Parathyroid adenoma (tissue), 2 donors: ENCODE results near the gene FAIM.
"Not testable (repeated sequence)": the region's sequence is repeated elsewhere in the genome, so short reads cannot be mapped to it uniquely, and the experiment has no call there.

Experiments used
- H2AFZ ChIP-seq: fragments of 300-600 bp; sonication (generic); one replicate; pipeline ENCODE4 v1.7.0; 2017; ENCODE audit warnings: antibody characterized with exemption, mild to moderate bottlenecking
- H3K27ac ChIP-seq: fragments of 300-600 bp; sonication (generic); one replicate; pipeline ENCODE4 v1.7.0; 2017
- H3K27me3 ChIP-seq: fragments of 300-600 bp; sonication (generic); one replicate; pipeline ENCODE4 v1.7.0; 2017; ENCODE audit warnings: low read length; ENCODE audit not compliant: control insufficient read depth, insufficient read depth
- H3K36me3 ChIP-seq: fragments of 300-600 bp; sonication (generic); one replicate; pipeline ENCODE4 v1.7.0; 2017; ENCODE audit warnings: low read length; ENCODE audit not compliant: control insufficient read depth, insufficient read depth
- H3K4me1 ChIP-seq: fragments of 300-600 bp; sonication (generic); one replicate; pipeline ENCODE4 v1.7.0; 2017; ENCODE audit warnings: control low read depth
- H3K4me2 ChIP-seq: fragments of 300-600 bp; sonication (generic); one replicate; pipeline ENCODE4 v1.7.0; 2017; ENCODE audit warnings: low read length
- H3K4me3 ChIP-seq: fragments of 300-600 bp; sonication (generic); one replicate; pipeline ENCODE4 v1.7.0; 2017; ENCODE audit warnings: low read depth, low read length
- H3K79me2 ChIP-seq: fragments of 300-600 bp; sonication (generic); one replicate; pipeline ENCODE4 v1.7.0; 2017; ENCODE audit warnings: control low read depth
- H3K9ac ChIP-seq: fragments of 300-600 bp; sonication (generic); one replicate; pipeline ENCODE4 v1.7.0; 2017; ENCODE audit warnings: mild to moderate bottlenecking
- H3K9me3 ChIP-seq: fragments of 300-600 bp; sonication (generic); one replicate; pipeline ENCODE4 v1.7.0; 2017; ENCODE audit warnings: low read length; ENCODE audit not compliant: control insufficient read depth
- TF ChIP-seq, protein P1 (sequence below): fragments of 300-600 bp; sonication (generic); IDR thresholded peaks from one replicate; pipeline ENCODE4 v1.7.0; 2017; ENCODE audit warnings: antibody characterized with exemption, mild to moderate bottlenecking
- donor health status: primary hyperparathyroidism.

The FAIM gene

DNA sequence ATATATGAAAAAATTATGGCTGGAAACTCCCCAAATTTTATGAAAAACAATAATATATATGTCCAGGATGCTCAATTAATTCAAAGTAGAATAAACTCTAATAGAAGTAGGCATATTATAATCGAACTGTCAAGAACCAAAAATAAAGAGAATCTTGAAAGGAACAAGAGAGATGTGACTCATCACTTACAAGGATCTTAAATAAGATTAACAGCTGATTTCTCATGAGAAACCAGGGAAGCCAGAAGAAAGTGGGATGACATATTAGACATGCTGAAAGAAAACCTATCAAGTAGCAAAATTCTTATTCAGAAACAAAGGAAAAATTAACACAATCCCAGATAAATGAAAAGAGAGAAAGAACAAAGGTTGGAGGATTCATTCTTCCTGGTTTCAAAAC, 66.8 kb downstream of the FAIM start:
- Histone ChIP-seq H3K79me2 (no peaks in the 10 kb centered on the region), H3K9ac (no peak overlapping the region), H3K4me2 (no peak overlapping the region), H2AFZ (no peak overlapping the region), H3K27ac (no peak overlapping the region), H3K9me3 (no peaks in the 10 kb centered on the region), H3K27me3 (no peaks in the 10 kb centered on the region), H3K4me1 (no peaks in the 10 kb centered on the region), H3K4me3 (no peak overlapping the region), H3K36me3 (peaks cover 3% of the 10 kb centered on the region)
- TF ChIP-seq, protein P1, sequence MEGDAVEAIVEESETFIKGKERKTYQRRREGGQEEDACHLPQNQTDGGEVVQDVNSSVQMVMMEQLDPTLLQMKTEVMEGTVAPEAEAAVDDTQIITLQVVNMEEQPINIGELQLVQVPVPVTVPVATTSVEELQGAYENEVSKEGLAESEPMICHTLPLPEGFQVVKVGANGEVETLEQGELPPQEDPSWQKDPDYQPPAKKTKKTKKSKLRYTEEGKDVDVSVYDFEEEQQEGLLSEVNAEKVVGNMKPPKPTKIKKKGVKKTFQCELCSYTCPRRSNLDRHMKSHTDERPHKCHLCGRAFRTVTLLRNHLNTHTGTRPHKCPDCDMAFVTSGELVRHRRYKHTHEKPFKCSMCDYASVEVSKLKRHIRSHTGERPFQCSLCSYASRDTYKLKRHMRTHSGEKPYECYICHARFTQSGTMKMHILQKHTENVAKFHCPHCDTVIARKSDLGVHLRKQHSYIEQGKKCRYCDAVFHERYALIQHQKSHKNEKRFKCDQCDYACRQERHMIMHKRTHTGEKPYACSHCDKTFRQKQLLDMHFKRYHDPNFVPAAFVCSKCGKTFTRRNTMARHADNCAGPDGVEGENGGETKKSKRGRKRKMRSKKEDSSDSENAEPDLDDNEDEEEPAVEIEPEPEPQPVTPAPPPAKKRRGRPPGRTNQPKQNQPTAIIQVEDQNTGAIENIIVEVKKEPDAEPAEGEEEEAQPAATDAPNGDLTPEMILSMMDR: no peak

DNA sequence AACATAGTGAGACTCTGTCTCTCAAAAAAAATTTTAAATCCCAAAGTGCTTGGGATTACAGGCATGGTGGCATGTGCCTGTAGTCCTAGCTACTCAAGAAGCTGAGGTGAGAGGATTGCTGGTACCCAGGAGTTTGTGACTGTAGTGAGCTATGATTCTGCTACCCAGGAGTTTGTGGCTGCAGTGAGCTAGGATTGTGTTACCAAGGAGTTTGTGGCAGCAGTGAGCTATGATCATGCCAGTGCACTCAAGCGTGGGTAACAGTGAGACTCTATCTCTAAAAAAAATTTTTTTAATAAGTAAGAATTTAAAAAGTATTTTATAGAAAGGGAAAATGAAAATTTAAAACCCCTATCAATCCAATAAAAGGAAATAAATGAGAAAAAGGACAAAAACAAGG, 69.5 kb downstream of the FAIM start:
- Histone ChIP-seq H3K27me3 (no peaks in the 10 kb centered on the region), H3K79me2 (no peaks in the 10 kb centered on the region), H3K27ac (no peak overlapping the region), H3K4me2 (no peak overlapping the region), H3K9me3 (no peaks in the 10 kb centered on the region), H3K4me3 (no peak overlapping the region), H3K9ac (no peak overlapping the region), H3K36me3 (peaks cover 3% of the 10 kb centered on the region), H3K4me1 (peaks cover 3% of the 10 kb centered on the region), H2AFZ (no peak overlapping the region)
- TF ChIP-seq, protein P1: no peak

DNA sequence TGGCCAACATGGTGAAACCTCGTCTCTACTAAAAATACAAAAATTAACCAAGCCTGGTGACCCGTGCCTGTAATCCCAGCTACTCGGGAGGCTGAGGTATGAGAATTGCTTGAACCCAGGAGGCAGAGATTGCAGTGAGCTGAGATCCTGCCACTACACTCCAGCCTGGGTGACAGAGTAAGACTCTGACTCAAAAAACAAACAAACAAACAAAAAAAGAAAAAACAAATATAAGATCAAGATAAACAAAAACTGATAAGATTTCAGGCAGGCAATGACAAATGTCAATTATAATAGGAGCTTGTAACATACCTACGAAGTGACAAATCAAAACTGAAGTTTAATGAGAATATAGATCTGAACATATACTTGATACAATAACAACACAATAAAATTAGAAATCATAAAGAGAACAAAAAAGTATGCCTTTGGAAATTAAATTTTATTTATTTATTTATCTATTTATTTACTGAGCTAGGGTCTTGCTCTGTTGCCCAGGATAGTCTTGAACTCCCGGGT, 70.4 kb downstream of the FAIM start:
- Histone ChIP-seq H2AFZ (no peak overlapping the region), H3K4me1 (peaks cover 3% of the 10 kb centered on the region)

DNA sequence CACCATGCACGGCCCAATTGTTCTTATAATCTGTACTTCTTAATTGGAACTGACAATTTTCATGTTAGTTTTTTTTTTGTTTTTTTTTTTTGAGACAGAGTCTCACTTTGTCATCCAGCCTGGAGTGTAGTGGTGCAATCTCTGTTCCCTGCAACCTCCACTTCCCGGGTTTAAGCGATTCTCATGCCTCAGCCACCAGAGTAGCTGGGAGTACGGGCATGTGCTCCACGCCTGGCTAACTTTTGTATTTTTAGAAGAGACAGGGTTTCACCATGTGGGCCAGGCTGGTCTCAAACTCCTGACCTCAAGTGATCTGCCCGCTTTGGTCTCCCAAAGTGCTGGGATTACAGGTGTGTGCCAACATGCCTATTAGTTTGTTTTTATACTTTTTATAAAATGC, 72.4 kb downstream of the FAIM start:
- not testable (repeated sequence) for H2AFZ ChIP-seq, H3K9me3 ChIP-seq, H3K9ac ChIP-seq, H3K4me1 ChIP-seq, H3K27ac ChIP-seq, H3K36me3 ChIP-seq, H3K4me3 ChIP-seq, H3K4me2 ChIP-seq, H3K27me3 ChIP-seq, H3K79me2 ChIP-seq

More for the DNA sequence above, 70.4 kb downstream of the FAIM start:
- H3K36me3 ChIP-seq: peaks cover 3% of the 10 kb centered on the region
- H3K4me2 ChIP-seq: no peak overlapping the region
- H3K27me3 ChIP-seq: no peaks in the 10 kb centered on the region
- no peaks in the 10 kb centered on the region for H3K79me2 ChIP-seq
- no peak overlapping the region for H3K27ac ChIP-seq
- H3K9me3 ChIP-seq: no peaks in the 10 kb centered on the region
- H3K9ac ChIP-seq: no peak overlapping the region
- TF ChIP-seq, protein P1: no peak
- no peak overlapping the region for H3K4me3 ChIP-seq

DNA sequence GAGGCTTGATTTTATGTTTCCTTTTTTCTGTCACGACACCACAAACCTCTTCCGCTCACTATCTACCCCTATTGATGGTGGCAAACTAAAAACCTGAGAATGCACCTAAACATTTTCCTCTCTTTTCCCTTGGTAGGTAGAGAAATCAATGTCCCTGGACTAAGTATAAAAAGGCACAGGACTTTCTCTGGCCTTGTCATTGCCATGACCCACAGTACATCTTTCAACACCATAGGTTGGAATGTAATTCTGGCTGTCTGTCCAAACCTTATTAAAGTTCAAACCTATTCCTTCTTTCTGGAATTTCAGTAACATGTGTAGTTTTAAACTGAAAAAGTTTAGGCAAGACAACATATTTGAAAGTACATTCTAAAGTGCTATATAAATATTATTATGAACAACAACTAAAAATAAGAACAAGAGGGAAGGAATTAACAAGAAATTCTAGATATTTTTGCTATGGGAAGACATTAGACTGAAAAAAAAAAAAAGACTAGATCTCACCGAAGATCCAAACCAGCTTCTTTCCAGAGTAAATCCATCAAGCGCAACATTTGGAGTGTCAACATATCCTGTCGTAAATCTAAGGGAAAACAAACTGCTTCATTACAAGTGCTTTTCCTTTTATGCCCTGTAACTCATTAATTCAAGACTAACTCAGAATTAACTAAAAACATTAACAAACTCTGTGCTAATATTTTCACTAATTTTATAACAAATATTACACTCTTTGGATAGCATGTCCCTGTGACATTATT, 73.1 kb downstream of the FAIM start:
- Histone ChIP-seq H2AFZ (no peak overlapping the region), H3K27me3 (no peaks in the 10 kb centered on the region), H3K27ac (no peak overlapping the region), H3K4me1 (peaks cover 3% of the 10 kb centered on the region), H3K9me3 (no peaks in the 10 kb centered on the region), H3K36me3 (no peaks in the 10 kb centered on the region), H3K79me2 (no peaks in the 10 kb centered on the region), H3K9ac (no peak overlapping the region), H3K4me2 (peak overlapping the region; percentile 30), H3K4me3 (peak overlapping the region; percentile 14)
- TF ChIP-seq, protein P1: no peak
